COR-L47 (cell line): Measurements from ENCODE around the gene LRP1.
A peak's percentile ranks its signal among the peaks of the same experiment; 100 is the strongest.

Experiments used
- DNase-seq: peaks from one replicate; lab custom pipeline; 2025; lab: John Stamatoyannopoulos, UW

Gene LRP1

DNA sequence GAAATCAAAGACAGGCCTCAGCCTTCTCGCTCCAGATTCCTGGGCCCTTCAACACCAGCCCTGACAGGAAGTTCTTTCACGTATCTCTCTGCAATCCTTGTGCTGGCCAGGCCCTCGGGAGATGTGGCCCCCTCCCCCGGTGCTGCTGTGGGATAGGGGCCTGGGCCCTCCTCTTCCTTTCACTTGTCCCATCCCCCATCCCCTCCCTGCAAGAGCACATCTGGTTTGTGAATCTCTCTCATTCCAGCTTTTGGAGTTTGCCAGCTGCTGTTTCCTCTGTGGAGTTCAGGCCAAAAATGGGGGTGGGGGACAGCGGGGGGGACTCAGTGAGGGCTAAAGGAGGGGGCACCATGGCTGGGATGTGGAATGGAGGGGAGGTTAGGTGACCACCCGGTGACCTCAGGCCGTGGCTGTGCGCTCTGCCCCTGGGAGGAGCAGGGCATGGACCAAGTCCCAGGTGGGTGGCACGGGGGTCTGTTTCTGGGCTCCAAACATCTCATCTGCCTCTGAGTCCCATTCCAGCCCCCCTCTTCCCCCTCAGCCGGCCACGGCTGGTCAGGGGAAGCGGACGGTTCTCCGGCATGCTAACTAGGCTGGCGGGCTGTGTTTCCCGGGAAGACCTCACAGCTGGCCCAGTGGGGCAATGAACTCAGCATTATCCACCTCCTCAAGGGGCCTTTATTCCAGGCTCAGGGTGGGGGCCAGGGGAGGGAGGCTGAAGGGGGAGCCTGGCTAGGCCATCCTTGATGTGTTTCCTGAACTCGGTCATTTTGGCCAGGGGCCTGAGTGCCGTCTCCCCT, 7.4 kb downstream of the LRP1 start:
- no peak for DNase-seq

DNA sequence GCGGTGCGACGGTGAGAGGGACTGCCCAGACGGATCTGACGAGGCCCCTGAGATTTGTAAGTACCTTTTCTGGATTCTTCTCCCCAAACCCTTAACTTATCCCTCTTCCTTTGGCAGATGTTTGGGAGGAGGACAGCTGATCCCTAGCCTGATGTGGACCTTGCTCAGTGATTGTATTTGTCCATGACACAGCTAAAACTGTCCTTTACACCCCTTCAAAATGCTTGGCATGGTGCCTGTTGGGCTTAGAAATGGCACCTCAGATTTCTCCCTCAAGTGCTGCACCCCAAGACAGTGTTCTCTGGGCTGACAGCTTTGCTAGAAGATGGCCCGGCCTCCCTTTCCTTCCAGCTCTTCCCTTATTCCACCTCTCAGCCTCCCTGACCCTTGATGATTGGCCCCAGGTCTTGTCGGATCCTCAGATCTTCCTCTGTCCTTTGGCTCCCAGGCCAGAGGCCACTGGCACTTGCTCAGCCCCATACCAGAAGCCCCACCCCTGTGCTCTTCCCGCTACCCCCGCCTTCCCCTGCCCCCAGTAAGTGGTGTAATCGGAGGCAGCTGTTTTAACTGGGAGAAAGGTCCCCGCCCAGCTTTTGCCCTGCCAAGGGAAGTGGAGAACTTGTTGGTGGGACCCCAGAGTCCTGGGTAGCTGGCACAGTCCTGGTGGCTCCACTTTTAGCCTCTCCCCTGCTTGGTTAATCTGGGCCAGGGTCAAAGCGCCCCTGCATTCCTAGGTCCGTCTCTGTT, 10.4 kb downstream of the LRP1 start:
- no peak for DNase-seq

- DNase-seq: no peak
These were observed 11.7 kb downstream of the LRP1 start for GRCh38 chr12:57139796-57140649.

DNA sequence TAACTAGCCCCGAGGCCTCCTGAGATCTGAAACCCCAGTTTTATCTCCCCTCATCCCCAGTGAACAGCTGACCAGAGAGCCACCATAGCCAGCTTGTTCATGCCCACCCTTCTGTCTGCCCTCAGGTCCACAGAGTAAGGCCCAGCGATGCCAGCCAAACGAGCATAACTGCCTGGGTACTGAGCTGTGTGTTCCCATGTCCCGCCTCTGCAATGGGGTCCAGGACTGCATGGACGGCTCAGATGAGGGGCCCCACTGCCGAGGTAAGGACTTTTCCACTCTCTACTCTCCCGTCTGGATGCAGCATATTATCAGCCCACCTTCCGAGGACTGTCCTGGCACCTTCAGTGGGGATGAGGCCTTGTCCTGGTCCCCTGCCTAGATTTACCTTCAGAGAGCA, 13.0 kb downstream of the LRP1 start:
- DNase-seq: no peak

DNA sequence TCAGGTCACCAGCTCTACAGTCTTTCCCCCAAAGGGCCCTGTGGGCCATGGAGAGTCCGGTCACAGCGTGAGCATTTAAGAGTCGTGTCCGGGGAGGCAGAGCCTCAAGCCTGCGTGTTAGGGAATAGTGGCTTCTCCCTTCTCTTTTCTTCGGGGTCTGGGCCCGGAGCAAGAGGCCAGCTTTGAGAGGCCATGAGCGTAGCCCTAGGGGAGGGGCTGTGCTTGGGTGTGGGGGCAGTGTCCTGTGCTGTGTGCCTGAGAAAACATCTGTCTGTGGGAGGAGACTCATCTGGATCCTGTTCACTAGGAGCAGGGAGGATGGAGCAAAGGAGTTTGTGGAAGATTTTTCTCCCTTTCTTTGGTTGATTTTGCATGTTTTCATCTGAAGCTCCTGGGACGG, 13.8 kb downstream of the LRP1 start:
- no peak for DNase-seq

GRCh38 chr12:57142727-57143126, 14.4 kb downstream of the LRP1 start:
- no peak for DNase-seq

DNA sequence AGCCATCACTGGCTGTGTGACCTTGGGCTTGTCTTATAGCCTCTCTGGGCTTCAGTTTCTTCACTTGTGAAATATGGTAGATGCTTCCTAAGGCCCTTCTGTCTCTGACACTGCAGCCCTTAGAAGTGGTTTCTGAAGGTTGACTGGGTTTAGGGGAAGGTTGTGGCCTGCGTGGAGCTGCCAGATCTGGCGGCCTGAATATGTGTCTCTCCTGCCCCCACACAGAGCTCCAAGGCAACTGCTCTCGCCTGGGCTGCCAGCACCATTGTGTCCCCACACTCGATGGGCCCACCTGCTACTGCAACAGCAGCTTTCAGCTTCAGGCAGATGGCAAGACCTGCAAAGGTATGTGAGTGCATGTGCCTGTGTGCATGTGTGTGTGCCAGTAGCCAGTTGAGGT, 15.2 kb downstream of the LRP1 start:
- DNase-seq: no peak

DNA sequence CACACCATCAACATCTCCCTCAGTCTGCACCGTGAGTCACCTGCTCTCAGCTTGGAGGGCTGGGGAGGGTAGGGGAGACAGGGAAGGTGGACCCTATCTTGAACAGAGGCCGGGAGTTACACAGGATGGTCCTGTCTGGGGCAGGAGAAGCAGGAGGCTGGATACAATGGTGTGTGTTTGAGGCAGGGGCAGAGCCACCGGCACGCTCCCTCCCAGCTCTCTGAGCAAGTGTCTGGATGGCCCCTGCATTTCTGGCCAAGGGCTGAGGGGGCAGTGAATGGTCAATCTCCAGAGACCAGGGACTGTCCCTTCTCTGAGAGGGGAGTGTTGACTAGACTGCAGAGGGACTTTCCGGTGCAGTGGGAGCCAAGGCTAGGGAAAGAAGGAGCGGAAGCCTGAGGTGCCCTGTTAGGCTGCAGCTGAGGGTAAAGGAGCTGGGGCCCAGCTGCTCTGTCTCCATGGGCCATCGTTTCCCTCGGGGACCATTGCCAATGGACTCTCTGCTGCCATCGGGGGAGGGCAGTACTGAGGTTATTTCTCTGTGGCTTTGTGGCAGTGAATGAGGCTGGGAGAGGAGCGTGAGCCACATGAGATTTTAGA, 17.3 kb downstream of the LRP1 start:
- no peak for DNase-seq

- no peak for DNase-seq
These were observed 17.8 kb downstream of the LRP1 start for GRCh38 chr12:57146092-57146491.

- no peak for DNase-seq
These were observed 19.0 kb downstream of the LRP1 start, which contains the start of gene LRP1-AS for GRCh38 chr12:57146961-57147944. Gene LRP1-AS (minus strand): TSS chr12:57147619.

GRCh38 chr12:57148469-57149244, 20.4 kb downstream of the LRP1 start:
- DNase-seq: no peak

DNA sequence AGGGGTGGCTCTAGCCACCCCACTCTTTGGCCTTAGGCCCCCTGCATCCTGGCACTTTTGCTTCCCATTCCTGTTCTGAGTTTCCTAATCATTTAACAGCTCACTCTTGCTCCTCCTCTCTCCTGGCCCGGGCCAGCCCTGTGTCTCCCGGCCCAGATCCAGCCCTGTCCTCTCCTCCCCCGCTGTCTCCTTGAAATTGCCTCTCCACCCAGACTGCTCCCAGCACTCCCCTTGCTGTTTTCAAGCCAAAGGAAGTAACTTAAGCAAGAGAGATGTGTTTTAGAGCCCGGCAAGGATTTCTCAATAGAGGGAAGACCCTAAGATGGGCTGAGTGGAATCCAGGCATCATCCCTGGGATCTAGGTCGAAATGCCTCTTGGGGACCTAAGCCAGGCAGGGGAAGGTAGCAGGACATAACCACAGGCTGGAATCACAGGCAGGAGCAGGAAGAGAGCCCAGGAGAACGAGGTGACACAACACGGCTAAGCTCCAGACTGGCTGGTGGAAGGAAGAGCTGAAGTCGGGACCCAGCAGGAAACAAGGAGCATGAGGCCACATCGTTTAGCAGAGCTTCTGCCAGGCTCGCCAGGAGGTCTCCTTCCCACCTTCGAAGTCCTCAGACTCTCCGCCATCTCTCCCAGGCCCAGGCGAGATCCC, 21.1 kb downstream of the LRP1 start:
- no peak for DNase-seq

- DNase-seq: no peak
These were observed 22.2 kb downstream of the LRP1 start for GRCh38 chr12:57150400-57151000.

DNA sequence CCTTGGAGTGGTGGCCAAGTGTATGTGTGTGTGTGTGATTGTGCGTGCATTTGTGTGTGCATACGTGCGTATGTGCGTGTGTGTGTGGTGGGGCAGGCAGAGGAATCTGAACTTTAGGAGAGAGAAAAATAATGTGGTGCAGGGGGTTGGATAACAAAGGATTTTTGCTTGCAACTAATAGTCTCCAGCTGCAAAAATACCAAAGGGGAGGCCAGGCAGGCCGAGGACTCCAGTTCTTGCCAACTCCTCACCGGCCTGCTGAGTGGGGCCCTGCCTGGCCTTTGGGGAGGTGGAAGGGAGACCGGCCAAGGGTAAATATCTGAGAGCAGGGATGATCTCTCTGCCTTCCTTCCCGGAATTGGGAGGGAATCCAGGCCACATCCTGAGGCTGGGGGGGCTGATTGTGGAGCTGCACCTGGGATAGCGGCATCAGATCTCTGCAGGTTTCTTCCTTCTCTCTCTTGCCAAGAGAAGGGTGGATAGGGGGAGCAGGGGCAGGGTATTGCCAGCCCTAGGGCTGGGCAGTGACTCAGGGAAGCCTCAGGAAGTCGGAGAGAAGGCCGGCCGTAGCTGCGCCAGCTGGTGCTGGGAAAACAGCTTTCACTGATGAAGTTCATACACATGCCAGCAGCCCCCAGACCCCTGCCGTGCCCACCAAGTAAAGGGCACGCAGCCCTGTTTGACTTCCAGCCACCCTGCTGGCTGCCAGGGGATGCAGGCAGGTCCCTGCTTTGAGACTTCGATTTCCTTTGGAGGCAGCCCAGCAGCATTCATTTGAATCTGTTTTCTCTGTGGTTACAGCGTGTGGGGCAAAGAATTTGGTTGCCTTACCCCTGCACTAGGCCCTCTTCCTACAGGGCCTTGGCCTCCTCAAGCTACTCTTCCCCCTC, 23.7 kb downstream of the LRP1 start:
- peak; percentile 66 for DNase-seq

- no peak for DNase-seq
These were observed 24.4 kb downstream of the LRP1 start for GRCh38 chr12:57152639-57153038.

GRCh38 chr12:57153415-57153997, 25.2 kb downstream of the LRP1 start:
- no peak for DNase-seq

DNA sequence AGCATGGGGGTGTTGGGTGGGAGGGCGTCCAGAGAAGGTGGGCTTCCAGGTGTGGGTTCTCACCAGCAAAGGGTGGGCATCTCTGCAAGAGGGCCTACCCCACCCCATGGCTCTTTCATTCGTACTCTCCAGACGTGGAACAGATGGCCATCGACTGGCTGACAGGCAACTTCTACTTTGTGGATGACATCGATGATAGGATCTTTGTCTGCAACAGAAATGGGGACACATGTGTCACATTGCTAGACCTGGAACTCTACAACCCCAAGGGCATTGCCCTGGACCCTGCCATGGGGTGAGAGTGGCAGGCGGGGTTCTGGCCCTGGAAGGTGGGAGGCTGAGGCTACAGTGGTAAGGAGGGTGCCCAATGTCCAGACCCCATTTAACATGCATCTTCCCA, 25.8 kb downstream of the LRP1 start:
- no peak for DNase-seq
